Naive thymus-derived CD4-positive, alpha-beta T cell (primary cell): ENCODE data around the gene PERM1. TPM values are rescaled to one million over a fixed set of nuclear protein-coding genes. Genes with fewer than 3 reads are reported as not detected.
"Not testable (repeated sequence)": the region's sequence is repeated elsewhere in the genome, so short reads cannot be mapped to it uniquely, and the experiment has no call there.

Experiments
- ATAC-seq: fragments of 150-1000 bp; cut with Tn5 transposase; 2 replicates; pipeline ENCODE4 v1.10.0; 2021; ENCODE audit warnings: mild to moderate bottlenecking, moderate library complexity
- CTCF ChIA-PET: fragments of 350-600 bp; sonication (Branson Sonifier 250); formaldehyde crosslinking; loops from one replicate; lab custom pipeline; 2021; ENCODE audit warnings: antibody characterized with exemption; lab: Charles Lee
- POLR2A ChIA-PET: fragments of 350-600 bp; sonication (Branson Sonifier 250); formaldehyde crosslinking; loops from one replicate; lab custom pipeline; 2021; ENCODE audit warnings: antibody characterized with exemption, inconsistent platforms; lab: Charles Lee
- DNase-seq, 9 donors: peaks; one replicate each; pipeline versions ENCODE4 v3.0.0 to v3.0.0-alpha.2; 2020 to 2022; ENCODE audit warnings: mixed read lengths in 1 of 9
- H3K27ac ChIP-seq: one replicate; pipeline ENCODE4 v1.7.0; 2013; ENCODE audit warnings: mild to moderate bottlenecking, low read depth, low read length, moderate library complexity
- H3K27me3 ChIP-seq, 2 donors: one replicate each; pipeline ENCODE4 v1.7.0; 2013; ENCODE audit warnings: low read length in 2 of 2, mild to moderate bottlenecking in 2 of 2, moderate library complexity in 2 of 2; ENCODE audit not compliant: control insufficient read depth in 2 of 2, insufficient read depth in 2 of 2
- H3K36me3 ChIP-seq, 3 experiments: 1 replicate in 2 of 3; 2 replicates in 1 of 3; pipeline ENCODE4 v1.7.0; 2013; ENCODE audit warnings: low read length in 3 of 3, mild to moderate bottlenecking in 3 of 3, moderate library complexity in 1 of 3; ENCODE audit not compliant: insufficient read depth in 3 of 3, control insufficient read depth in 2 of 3
- H3K4me1 ChIP-seq, 2 donors: one replicate each; pipeline ENCODE4 v1.7.0; 2013; ENCODE audit warnings: low read length in 2 of 2, mild to moderate bottlenecking in 2 of 2, moderate library complexity in 1 of 2; ENCODE audit not compliant: control insufficient read depth in 2 of 2, insufficient read depth in 2 of 2
- H3K4me3 ChIP-seq: 2 replicates; pipeline ENCODE4 v1.7.0; 2013; ENCODE audit warnings: mild to moderate bottlenecking, low read length
- H3K9me3 ChIP-seq, 3 experiments: 1 replicate in 2 of 3; 2 replicates in 1 of 3; pipeline ENCODE4 v1.7.0; 2013; ENCODE audit warnings: low read length in 3 of 3; ENCODE audit not compliant: control insufficient read depth in 2 of 3
- H3K27ac Mint-ChIP-seq, 9 donors: one replicate each; pipeline ENCODE4 v1.8.0; 2020 to 2022; ENCODE audit warnings: mixed read lengths in 9 of 9, mild to moderate bottlenecking in 8 of 9, moderate library complexity in 5 of 9, inconsistent platforms in 2 of 9
- H3K27me3 Mint-ChIP-seq, 5 donors: one replicate each; pipeline ENCODE4 v1.8.0; 2021 to 2022; ENCODE audit warnings: mixed read lengths in 5 of 5, mild to moderate bottlenecking in 1 of 5
- H3K36me3 Mint-ChIP-seq, 5 donors: one replicate each; pipeline ENCODE4 v1.8.0; 2020 to 2022; ENCODE audit warnings: mixed read lengths in 5 of 5, mild to moderate bottlenecking in 3 of 5, inconsistent platforms in 1 of 5
- H3K4me1 Mint-ChIP-seq, 7 donors: one replicate each; pipeline ENCODE4 v1.8.0; 2020 to 2022; ENCODE audit warnings: mixed read lengths in 7 of 7, mild to moderate bottlenecking in 3 of 7, inconsistent platforms in 1 of 7
- H3K4me3 Mint-ChIP-seq, 10 donors: one replicate each; pipeline ENCODE4 v1.8.0; 2020 to 2022; ENCODE audit warnings: mild to moderate bottlenecking in 10 of 10, mixed read lengths in 10 of 10, moderate library complexity in 6 of 10, inconsistent platforms in 2 of 10
- H3K9me3 Mint-ChIP-seq, 11 donors: one replicate each; pipeline ENCODE4 v1.8.0; 2020 to 2022; ENCODE audit warnings: mixed read lengths in 11 of 11, mild to moderate bottlenecking in 4 of 11, inconsistent platforms in 1 of 11, moderate library complexity in 1 of 11
- intact Hi-C, 2 donors: fragments of 100-400 bp; cut with micrococcal nuclease; formaldehyde crosslinking; loops; one replicate each; pipeline ENCODE4 v1.15.1; 2023
- polyA plus RNA-seq, 2 donors: library from polyadenylated mRNA; unstranded; fragments of 300-500 nt; fragmentation: Illumina TruSeq; gene quantifications; one replicate each; pipeline ENCODE4 v1.2.3, GENCODE V29; 2021
- total RNA-seq, 6 experiments: library from RNA in 5 of 6; stranded (reverse) in 5 of 6; gene quantifications; 1 replicate in 5 of 6; 2 replicates in 1 of 6; pipeline ENCODE4 v1.2.3 and lab custom pipeline; 2021 to 2026

The PERM1 gene
- total RNA-seq (not detected), polyA plus RNA-seq (not detected), total RNA-seq (lab: John Stamatoyannopoulos, UW) (not detected)

GRCh38 chr1:981955-982558 lies at the start of gene PERM1:
Gene PERM1 (minus strand): TSS chr1:982093. CDS start chr1:981029, 1,064 bp downstream.
- intact Hi-C loops = loop anchor here in 1 of 2 donors (5.0 kb wide), 1 partner anchor 310 kb away; no protein-coding TSS in a partner anchor
- no peaks in the 10 kb centered on the region for H3K36me3 Mint-ChIP-seq
- H3K27me3 Mint-ChIP-seq = peaks cover 7 to 30% (median 16%) of the 10 kb centered on the region in 5 donors
- H3K4me1 Mint-ChIP-seq = peaks cover 0 to 4% (median 0%) of the 10 kb centered on the region in 7 donors
- H3K27ac Mint-ChIP-seq = no peak within 1 kb of the TSS
- CTCF ChIA-PET = interaction anchor here (1.0 to 4.7 kb wide), 2 partner anchors 15 to 82 kb away, joined by 3 to 38 read pairs; no protein-coding TSS in a partner anchor
- Histone ChIP-seq H3K36me3 (no peaks in the 10 kb centered on the region), H3K4me3 (no peak within 1 kb of the TSS), H3K4me1 (no peaks in the 10 kb centered on the region), H3K9me3 (no peaks in the 10 kb centered on the region), H3K27ac (no peak within 1 kb of the TSS), H3K27me3 (no peaks in the 10 kb centered on the region)
- POLR2A ChIA-PET = interaction anchor here (1.2 kb wide), 1 partner anchor 140 kb away, joined by 3 read pairs; no protein-coding TSS in a partner anchor
- no peak for ATAC-seq
- H3K9me3 Mint-ChIP-seq = peaks cover 0 to 3% (median 0%) of the 10 kb centered on the region in 11 donors
- peak in 1 of 9 donors; percentile 5 for DNase-seq
- no peak within 1 kb of the TSS for H3K4me3 Mint-ChIP-seq

DNA sequence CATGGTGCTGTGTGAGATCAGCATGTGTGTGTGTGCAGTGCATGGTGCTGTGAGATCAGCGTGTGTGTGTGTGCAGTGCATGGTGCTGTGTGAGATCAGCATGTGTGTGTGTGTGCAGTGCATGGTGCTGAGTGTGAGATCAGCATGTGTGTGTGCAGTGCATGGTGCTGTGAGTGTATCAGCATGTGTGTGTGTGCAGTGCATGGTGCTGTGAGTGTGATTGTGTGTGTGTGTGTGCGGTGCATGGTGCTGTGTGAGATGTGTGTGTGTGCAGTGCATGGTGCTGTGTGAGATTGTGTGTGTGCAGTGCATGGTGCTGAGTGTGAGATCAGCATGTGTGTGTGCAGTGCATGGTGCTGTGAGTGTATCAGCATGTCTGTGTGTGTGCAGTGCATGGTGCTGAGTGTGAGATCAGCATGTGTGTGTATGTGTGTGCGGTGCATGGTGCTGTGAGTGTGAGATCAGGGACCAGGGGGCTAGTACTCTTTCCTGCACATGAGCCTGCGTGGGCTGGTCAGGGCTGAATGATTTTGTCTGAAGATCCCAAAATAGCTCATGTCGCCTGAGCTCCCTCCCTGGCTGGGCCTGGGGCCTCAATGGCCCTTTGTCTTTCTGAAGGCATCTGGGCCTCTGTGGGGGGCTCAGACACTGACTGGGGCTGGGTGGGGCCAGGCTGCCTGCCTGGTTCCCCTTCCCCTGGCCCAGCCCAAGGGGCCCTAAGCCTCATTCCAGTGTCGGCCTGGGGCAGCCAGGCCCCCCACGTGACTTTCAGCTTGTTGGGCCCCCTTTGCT lies 49.2 kb upstream of the PERM1 start:
- Mint-ChIP-seq H3K27me3 (peaks cover 2 to 20% (median 12%) of the 10 kb centered on the region in 5 donors), H3K4me3 (peak overlapping the region in 1 of 10 donors; percentile 76)
- DNase-seq, H3K9me3 Mint-ChIP-seq, H3K36me3 Mint-ChIP-seq, H3K4me1 Mint-ChIP-seq, ATAC-seq, H3K36me3 ChIP-seq, H3K4me1 ChIP-seq, H3K27ac ChIP-seq, H3K27ac Mint-ChIP-seq, POLR2A ChIA-PET, H3K4me3 ChIP-seq, H3K9me3 ChIP-seq: not testable (repeated sequence)
- intact Hi-C loops = loop anchor here in 1 of 2 donors (5.0 kb wide), 1 partner anchor 241 kb away; the partner anchor contains the start of gene UBE2J2
- CTCF ChIA-PET = interaction anchor here (2.2 to 3.6 kb wide), 2 partner anchors 14 to 32 kb away, joined by 9 to 16 read pairs; no protein-coding TSS in a partner anchor
- peaks cover 0 to 16% of the 10 kb centered on the region in 2 donors for H3K27me3 ChIP-seq

DNA sequence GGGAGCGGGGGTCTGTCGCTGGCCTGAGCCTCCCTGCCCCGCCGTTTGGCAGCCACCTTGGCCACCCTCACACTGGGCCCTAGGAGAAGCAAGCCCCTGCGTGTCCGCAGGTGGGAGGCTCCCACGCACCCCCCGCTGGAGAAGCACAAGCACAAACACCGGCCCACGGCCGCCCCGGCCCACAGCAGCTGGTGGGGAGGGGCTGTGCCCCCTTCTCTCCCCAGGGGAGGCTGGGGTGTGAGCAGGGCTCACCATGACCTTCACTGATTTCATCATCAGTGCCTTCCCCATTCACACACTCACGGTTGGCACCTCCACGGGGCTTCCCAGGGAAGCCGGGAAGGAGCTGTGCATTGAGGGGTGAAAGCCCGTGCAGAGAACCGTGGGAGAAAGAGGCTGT lies 45.9 kb upstream of the PERM1 start:
- Histone ChIP-seq H3K9me3 (no peaks in the 10 kb centered on the region), H3K4me1 (peaks cover 0 to 5% of the 10 kb centered on the region in 2 donors), H3K4me3 (no peak overlapping the region), H3K27ac (no peak overlapping the region), H3K36me3 (no peaks in the 10 kb centered on the region), H3K27me3 (peaks cover 0 to 9% of the 10 kb centered on the region in 2 donors)
- POLR2A ChIA-PET = no interaction called here
- DNase-seq (no peak), ATAC-seq (no peak)
- peaks cover 0 to 12% (median 6%) of the 10 kb centered on the region in 7 donors for H3K4me1 Mint-ChIP-seq
- no peak overlapping the region for H3K4me3 Mint-ChIP-seq
- H3K9me3 Mint-ChIP-seq = no peaks in the 10 kb centered on the region
- H3K36me3 Mint-ChIP-seq = no peaks in the 10 kb centered on the region
- CTCF ChIA-PET = interaction anchor here (0.6 kb wide), 1 partner anchor 1268 kb away, joined by 3 read pairs; no protein-coding TSS in a partner anchor
- intact Hi-C loops = no loop called here
- H3K27me3 Mint-ChIP-seq = peaks cover 0 to 9% (median 6%) of the 10 kb centered on the region in 5 donors
- no peak overlapping the region for H3K27ac Mint-ChIP-seq

GRCh38 chr1:1026599-1027413 lies 44.9 kb upstream of the PERM1 start:
- no peak overlapping the region for H3K27ac Mint-ChIP-seq
- ChIA-PET CTCF (no interaction called here), POLR2A (no interaction called here)
- Histone ChIP-seq H3K27me3 (no peaks in the 10 kb centered on the region), H3K4me3 (no peak overlapping the region), H3K4me1 (no peaks in the 10 kb centered on the region), H3K9me3 (no peaks in the 10 kb centered on the region), H3K27ac (no peak overlapping the region), H3K36me3 (no peaks in the 10 kb centered on the region)
- peaks cover 0 to 9% (median 4%) of the 10 kb centered on the region in 7 donors for H3K4me1 Mint-ChIP-seq
- ATAC-seq = peak; percentile 8
- no peak overlapping the region for H3K4me3 Mint-ChIP-seq
- DNase-seq = no peak
- H3K27me3 Mint-ChIP-seq = peaks cover 0 to 9% (median under 1%) of the 10 kb centered on the region in 5 donors
- intact Hi-C loops = no loop called here
- H3K9me3 Mint-ChIP-seq = no peaks in the 10 kb centered on the region
- H3K36me3 Mint-ChIP-seq = no peaks in the 10 kb centered on the region

DNA sequence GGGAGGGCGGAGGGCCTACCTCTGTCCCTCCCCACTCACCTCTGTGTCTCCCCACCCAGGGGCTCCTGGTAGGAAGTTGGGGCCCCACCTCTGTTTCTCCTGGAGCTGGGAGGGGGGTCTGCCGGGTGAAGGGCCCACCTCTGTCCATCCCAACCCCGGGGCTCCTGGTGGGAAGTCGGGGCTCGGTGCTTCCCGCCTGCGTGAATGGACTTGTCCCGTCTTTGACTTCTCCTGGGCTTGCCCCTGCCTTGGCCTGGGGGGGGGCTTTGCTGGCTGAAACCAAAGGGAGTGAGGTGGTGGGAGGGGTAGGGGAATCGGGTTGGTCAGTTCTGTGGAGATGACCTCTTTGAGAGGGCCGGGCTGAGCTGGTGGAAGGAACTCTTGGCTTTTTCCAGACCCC lies 43.8 kb upstream of the PERM1 start:
- Histone ChIP-seq H3K9me3 (no peaks in the 10 kb centered on the region), H3K27me3 (no peaks in the 10 kb centered on the region), H3K36me3 (no peaks in the 10 kb centered on the region), H3K4me3 (no peak overlapping the region), H3K27ac (no peak overlapping the region), H3K4me1 (no peaks in the 10 kb centered on the region)
- intact Hi-C loops = no loop called here
- DNase-seq (no peak), ATAC-seq (no peak)
- Mint-ChIP-seq H3K9me3 (no peaks in the 10 kb centered on the region), H3K4me3 (no peak overlapping the region), H3K4me1 (peaks cover 0 to 9% (median 4%) of the 10 kb centered on the region in 7 donors), H3K36me3 (no peaks in the 10 kb centered on the region), H3K27me3 (peaks cover 0 to 17% (median 0%) of the 10 kb centered on the region in 5 donors), H3K27ac (no peak overlapping the region)
- CTCF ChIA-PET = interaction anchor here (0.6 kb wide), 1 partner anchor 51 kb away, joined by 3 read pairs; no protein-coding TSS in a partner anchor
- POLR2A ChIA-PET = no interaction called here
